ENCODE results near the gene MIEF2.

The MIEF2 gene

DNA sequence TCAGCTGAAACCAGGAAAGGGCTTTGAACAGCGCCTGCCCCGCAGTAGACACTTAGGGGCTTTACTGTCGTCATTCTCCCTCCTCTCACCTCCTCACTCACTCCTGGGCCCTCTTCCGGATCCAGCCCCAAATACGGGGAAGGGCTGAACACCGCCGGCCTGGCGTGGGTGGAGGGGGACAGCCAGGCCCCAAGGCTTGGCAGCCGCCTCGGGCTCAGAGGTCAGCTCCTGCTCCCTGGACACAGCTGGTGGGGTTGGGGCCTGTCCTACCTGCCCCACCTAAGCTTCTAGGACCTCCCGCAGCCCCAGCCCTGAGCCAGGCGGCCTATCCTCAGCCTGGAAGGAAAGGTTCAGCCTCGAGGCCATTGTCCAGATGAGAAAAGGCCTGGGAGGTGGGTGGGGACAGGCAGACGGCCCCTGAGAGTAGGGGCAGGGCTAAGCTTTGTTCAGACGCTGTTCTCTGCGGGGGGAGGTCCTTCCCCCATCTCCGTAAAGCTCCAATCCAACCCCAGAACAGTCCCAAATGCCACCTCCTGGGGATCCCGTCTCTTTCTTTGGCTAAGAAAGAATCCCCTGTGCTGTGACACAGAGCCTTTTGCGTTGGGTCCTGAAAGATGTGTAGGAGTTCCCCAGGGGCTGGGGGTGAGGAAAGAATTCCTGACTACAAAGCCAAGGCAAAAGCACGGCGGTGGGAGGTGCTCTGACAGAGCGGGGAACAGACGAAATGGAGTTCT lies 35.9 kb upstream of the MIEF2 start:
- Histone ChIP-seq H3K27ac (peak overlapping the region; percentile 24 to 81), H3K4me3 (peak overlapping the region; percentile 68)
- TF ChIP-seq CTCF (IDR thresholded peaks at IDR 0.05) = no peak
- DNase-seq (ENCODE audit: low spot score) = no peak

DNA sequence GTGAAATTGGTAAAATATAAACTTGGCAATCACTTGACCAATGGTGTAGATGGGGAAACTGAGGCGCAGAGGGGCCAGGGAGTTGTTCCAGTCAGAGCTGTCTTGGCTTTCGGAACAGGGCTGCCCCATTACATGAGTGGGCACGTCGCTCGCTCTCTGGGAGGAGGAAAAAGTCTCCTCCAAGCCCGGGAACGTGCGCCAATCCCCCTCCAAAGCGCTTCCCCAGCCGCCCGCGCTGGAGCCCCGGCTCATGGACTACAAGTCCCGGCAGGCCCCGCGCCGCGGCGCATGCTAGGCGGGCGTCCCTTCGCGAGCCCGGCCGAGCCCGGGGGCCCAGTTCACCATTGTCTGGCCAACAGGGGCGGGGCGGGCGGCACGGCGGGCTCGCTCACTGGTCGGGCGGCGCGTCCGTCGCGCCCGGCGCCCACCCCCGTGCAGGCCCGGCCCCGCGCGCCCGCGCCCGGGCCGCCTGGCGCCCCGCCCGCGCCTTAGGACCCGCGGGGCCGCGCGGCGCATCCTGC lies 35.3 kb upstream of the MIEF2 start, which contains the start of gene LLGL1:
Gene LLGL1 (plus strand): TSS at position 515 of the 521 bp plus-strand sequence. CDS start 48 bp downstream, outside the sequence.
- H3K27ac ChIP-seq = peak within 1 kb of the TSS; percentile 24 to 91
- DNase-seq (ENCODE audit: low spot score) = peak; percentile 96
- TF ChIP-seq CTCF (IDR thresholded peaks at IDR 0.05) = no peak
- peak within 1 kb of the TSS; percentile 93 for H3K4me3 ChIP-seq

DNA sequence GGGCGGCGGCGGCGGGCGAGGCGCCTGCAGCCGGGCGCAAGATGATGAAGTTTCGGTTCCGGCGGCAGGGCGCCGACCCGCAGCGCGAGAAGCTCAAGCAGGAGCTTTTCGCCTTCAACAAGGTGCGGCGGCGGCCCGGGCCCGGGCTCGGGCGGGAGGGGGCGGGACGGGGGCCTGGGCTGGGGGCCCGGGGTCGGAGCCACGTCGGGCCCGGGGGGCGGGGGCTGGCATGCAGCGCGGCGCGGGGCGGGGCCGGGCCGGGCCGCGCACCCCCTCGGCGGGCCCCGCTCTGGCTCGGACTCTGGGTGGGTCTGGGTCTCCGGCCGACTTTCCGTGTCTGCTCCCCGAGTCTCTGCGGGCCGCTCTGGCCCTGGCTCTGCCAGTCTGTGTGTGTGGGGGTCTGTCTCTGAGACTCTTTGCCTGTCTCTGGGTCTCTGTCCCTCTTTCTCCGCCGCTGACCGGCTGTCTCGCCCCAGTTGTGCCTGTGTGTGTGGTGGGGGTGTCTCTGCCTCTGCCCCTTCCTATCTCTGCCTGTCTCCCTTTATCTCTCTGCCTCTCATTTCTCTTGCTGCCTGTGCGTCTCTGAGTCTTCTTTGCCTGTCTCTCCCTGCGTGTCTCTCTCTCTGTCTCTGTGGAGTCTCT lies 34.7 kb upstream of the MIEF2 start:
- no peak for DNase-seq (ENCODE audit: low spot score)
- Histone ChIP-seq H3K27ac (peak overlapping the region; percentile 24 to 91), H3K4me3 (peak overlapping the region; percentile 93)
- no peak for TF ChIP-seq CTCF (IDR thresholded peaks at IDR 0.05)

DNA sequence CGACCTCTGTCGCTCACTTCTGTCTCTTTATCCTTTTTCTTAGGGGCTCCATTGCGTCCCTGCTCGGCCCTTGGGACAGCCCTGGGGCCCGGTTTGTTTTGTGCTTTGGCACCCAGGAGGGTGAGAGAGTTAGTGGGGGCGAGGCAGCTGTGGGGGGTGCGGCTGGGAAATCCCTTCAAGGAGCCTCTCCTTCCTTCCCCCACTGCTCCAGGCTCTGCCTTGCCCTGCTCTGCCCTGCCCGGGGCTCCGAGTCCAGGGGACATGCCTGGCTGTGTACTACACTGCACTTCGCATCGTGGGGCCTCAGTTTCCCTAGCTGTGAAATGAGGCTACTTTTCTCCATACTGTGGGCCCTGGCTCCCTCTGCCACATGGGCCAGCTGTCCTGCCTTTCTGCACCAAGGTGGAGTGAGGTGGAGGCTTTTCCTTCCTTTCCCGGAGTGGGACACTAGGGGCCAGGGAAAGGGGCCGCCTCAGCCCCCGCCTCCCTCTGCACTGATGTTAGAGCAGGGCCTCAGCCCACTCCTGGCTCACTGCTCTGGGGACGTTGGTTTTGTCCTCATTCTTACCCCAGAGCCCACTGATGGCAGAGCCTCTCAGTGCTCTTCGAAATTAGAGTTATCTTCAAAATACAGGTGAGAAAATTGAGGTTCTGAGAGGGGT lies 34.0 kb upstream of the MIEF2 start:
- Histone ChIP-seq H3K4me3 (peak overlapping the region; percentile 93), H3K27ac (peak overlapping the region; percentile 24 to 91)
- TF ChIP-seq CTCF (IDR thresholded peaks at IDR 0.05) = no peak
- no peak for DNase-seq (ENCODE audit: low spot score)

- Histone ChIP-seq H3K4me3 (no peak overlapping the region), H3K27ac (no peak overlapping the region)
- no peak for TF ChIP-seq CTCF (IDR thresholded peaks at IDR 0.05)
- DNase-seq (ENCODE audit: low spot score) = no peak
Measured at GRCh38 chr17:18227635-18228034, 32.8 kb upstream of the MIEF2 start.

- no peak for TF ChIP-seq CTCF (IDR thresholded peaks at IDR 0.05)
- Histone ChIP-seq H3K4me3 (no peak overlapping the region), H3K27ac (no peak overlapping the region)
- DNase-seq (ENCODE audit: low spot score) = no peak
Measured at GRCh38 chr17:18228176-18228682, 32.2 kb upstream of the MIEF2 start.
